Stimulated activated effector memory CD8-positive, alpha-beta T cell treated with anti-CD3 and anti-CD28 coated beads, Interleukin-12 subunit alpha, Interleukin-12 subunit beta, amount 100 ng/mL, for 72 hours (primary cell): ENCODE data around the gene CBLIF.
A peak's percentile ranks its signal among the peaks of the same experiment; 100 is the strongest.
"Not testable (repeated sequence)": the region's sequence is repeated elsewhere in the genome, so short reads cannot be mapped to it uniquely, and the experiment has no call there.

ENCODE experiments used
- ATAC-seq: fragments of 150-1000 bp; cut with Tn5 transposase; 2 replicates; pipeline ENCODE4 v1.10.0; 2021
- DNase-seq, 2 donors: peaks; one replicate each; pipeline ENCODE4 v3.0.0; 2021 to 2022; ENCODE audit warnings: low spot score in 2 of 2
- H3K27ac Mint-ChIP-seq: one replicate; pipeline ENCODE4 v1.8.0; 2022; ENCODE audit warnings: mild to moderate bottlenecking, mixed read lengths
- H3K36me3 Mint-ChIP-seq: one replicate; pipeline ENCODE4 v1.8.0; 2022; ENCODE audit warnings: mild to moderate bottlenecking, mixed read lengths
- H3K4me1 Mint-ChIP-seq: one replicate; pipeline ENCODE4 v1.8.0; 2022; ENCODE audit warnings: mixed read lengths
- H3K4me3 Mint-ChIP-seq: one replicate; pipeline ENCODE4 v1.8.0; 2022; ENCODE audit warnings: mild to moderate bottlenecking, mixed read lengths
- H3K9me3 Mint-ChIP-seq: one replicate; pipeline ENCODE4 v1.8.0; 2022; ENCODE audit warnings: mixed read lengths

CBLIF gene

GRCh38 chr11:59816434-59816833, 28.9 kb downstream of the CBLIF start:
- not testable (repeated sequence) for H3K9me3 Mint-ChIP-seq, H3K27ac Mint-ChIP-seq, ATAC-seq, H3K36me3 Mint-ChIP-seq, DNase-seq, H3K4me3 Mint-ChIP-seq, H3K4me1 Mint-ChIP-seq

- peaks cover 6% of the 10 kb centered on the region for H3K4me1 Mint-ChIP-seq
- no peak overlapping the region for H3K27ac Mint-ChIP-seq
- H3K36me3 Mint-ChIP-seq = peaks cover 2% of the 10 kb centered on the region
- peaks cover 2% of the 10 kb centered on the region for H3K9me3 Mint-ChIP-seq
- H3K4me3 Mint-ChIP-seq = no peak overlapping the region
- no peak for ATAC-seq
- DNase-seq = no peak
These were observed 29.5 kb downstream of the CBLIF start for GRCh38 chr11:59815754-59816153.

- H3K4me1 Mint-ChIP-seq = peaks cover 6% of the 10 kb centered on the region
- H3K27ac Mint-ChIP-seq = peak overlapping the region; percentile 8
These were observed 31.3 kb downstream of the CBLIF start for GRCh38 chr11:59814021-59814420.

GRCh38 chr11:59813364-59813763, 31.9 kb downstream of the CBLIF start:
- DNase-seq = no peak
- Mint-ChIP-seq H3K4me1 (peaks cover 6% of the 10 kb centered on the region), H3K36me3 (peaks cover 19% of the 10 kb centered on the region), H3K27ac (no peak overlapping the region), H3K4me3 (no peak overlapping the region), H3K9me3 (peaks cover 2% of the 10 kb centered on the region)
- no peak for ATAC-seq

More at GRCh38 chr11:59814021-59814420, 31.3 kb downstream of the CBLIF start:
- ATAC-seq = no peak
- Mint-ChIP-seq H3K9me3 (peaks cover 2% of the 10 kb centered on the region), H3K4me3 (peak overlapping the region; percentile 3), H3K36me3 (peaks cover 12% of the 10 kb centered on the region)
- no peak for DNase-seq

- Mint-ChIP-seq H3K4me3 (no peak overlapping the region), H3K36me3 (peaks cover 30% of the 10 kb centered on the region), H3K4me1 (peaks cover 6% of the 10 kb centered on the region), H3K9me3 (peaks cover 2% of the 10 kb centered on the region), H3K27ac (no peak overlapping the region)
- no peak for ATAC-seq
- DNase-seq = no peak
These were observed 33.1 kb downstream of the CBLIF start for GRCh38 chr11:59812220-59812619.

GRCh38 chr11:59810911-59811259, 34.4 kb downstream of the CBLIF start:
- DNase-seq = no peak
- Mint-ChIP-seq H3K27ac (peak overlapping the region; percentile 92), H3K9me3 (peaks cover 2% of the 10 kb centered on the region), H3K4me3 (peak overlapping the region; percentile 91), H3K4me1 (peaks cover 12% of the 10 kb centered on the region), H3K36me3 (peaks cover 44% of the 10 kb centered on the region)
- no peak for ATAC-seq

GRCh38 chr11:59810189-59810910, 34.9 kb downstream of the CBLIF start, which contains the start of gene MRPL16:
MRPL16 (minus strand) TSS chr11:59810778; CDS start chr11:59810658, 120 bp downstream.
- Mint-ChIP-seq H3K4me1 (peaks cover 12% of the 10 kb centered on the region), H3K4me3 (peak within 1 kb of the TSS; percentile 91), H3K9me3 (peaks cover 2% of the 10 kb centered on the region), H3K36me3 (peaks cover 49% of the 10 kb centered on the region), H3K27ac (peak within 1 kb of the TSS; percentile 92)
- peak; percentile 74 to 93 for DNase-seq
- ATAC-seq = peak; percentile 100

- Mint-ChIP-seq H3K4me1 (peaks cover 12% of the 10 kb centered on the region), H3K36me3 (peaks cover 76% of the 10 kb centered on the region), H3K4me3 (no peak overlapping the region), H3K9me3 (peaks cover 2% of the 10 kb centered on the region), H3K27ac (peak overlapping the region; percentile 43)
- ATAC-seq = no peak
- no peak for DNase-seq
These were observed 38.2 kb downstream of the CBLIF start for GRCh38 chr11:59807047-59807610.

- H3K9me3 Mint-ChIP-seq = no peaks in the 10 kb centered on the region
- ATAC-seq = no peak
- no peak for DNase-seq
- no peak overlapping the region for H3K27ac Mint-ChIP-seq
- peaks cover 65% of the 10 kb centered on the region for H3K36me3 Mint-ChIP-seq
- H3K4me1 Mint-ChIP-seq = peaks cover 6% of the 10 kb centered on the region
- H3K4me3 Mint-ChIP-seq = no peak overlapping the region
These were observed 41.2 kb downstream of the CBLIF start for GRCh38 chr11:59804061-59804460.

GRCh38 chr11:59802639-59803176, 42.6 kb downstream of the CBLIF start:
- no peaks in the 10 kb centered on the region for H3K9me3 Mint-ChIP-seq
- peak; percentile 78 for ATAC-seq
- H3K4me1 Mint-ChIP-seq = peaks cover 6% of the 10 kb centered on the region
- DNase-seq = peak in 1 of 2 donors; percentile 15
- H3K27ac Mint-ChIP-seq = no peak overlapping the region
- peaks cover 56% of the 10 kb centered on the region for H3K36me3 Mint-ChIP-seq
- no peak overlapping the region for H3K4me3 Mint-ChIP-seq

GRCh38 chr11:59801981-59802638, 43.2 kb downstream of the CBLIF start:
- DNase-seq (no peak), ATAC-seq (peak; percentile 37)
- Mint-ChIP-seq H3K36me3 (peaks cover 55% of the 10 kb centered on the region), H3K4me1 (peaks cover 5% of the 10 kb centered on the region), H3K27ac (no peak overlapping the region), H3K9me3 (no peaks in the 10 kb centered on the region), H3K4me3 (no peak overlapping the region)

GRCh38 chr11:59801160-59801706, 44.1 kb downstream of the CBLIF start:
- H3K4me1 Mint-ChIP-seq = no peaks in the 10 kb centered on the region
- DNase-seq = no peak

GRCh38 chr11:59800390-59801025, 44.8 kb downstream of the CBLIF start:
- no peak for DNase-seq
- Mint-ChIP-seq H3K36me3 (peaks cover 43% of the 10 kb centered on the region), H3K4me3 (no peak overlapping the region), H3K9me3 (no peaks in the 10 kb centered on the region), H3K4me1 (no peaks in the 10 kb centered on the region), H3K27ac (peak overlapping the region; percentile 67)
- no peak for ATAC-seq

More at GRCh38 chr11:59801160-59801706, 44.1 kb downstream of the CBLIF start:
- no peak for ATAC-seq
- Mint-ChIP-seq H3K27ac (peak overlapping the region; percentile 67), H3K9me3 (no peaks in the 10 kb centered on the region), H3K4me3 (no peak overlapping the region), H3K36me3 (peaks cover 49% of the 10 kb centered on the region)

- Mint-ChIP-seq H3K4me3 (no peak overlapping the region), H3K9me3 (no peaks in the 10 kb centered on the region), H3K36me3 (peaks cover 48% of the 10 kb centered on the region), H3K27ac (no peak overlapping the region), H3K4me1 (no peaks in the 10 kb centered on the region)
- DNase-seq (no peak), ATAC-seq (no peak)
These were observed 50.9 kb downstream of the CBLIF start for GRCh38 chr11:59794417-59794816.

- DNase-seq (no peak), ATAC-seq (no peak)
- peaks cover 8% of the 10 kb centered on the region for H3K4me1 Mint-ChIP-seq
- H3K27ac Mint-ChIP-seq = no peak overlapping the region
- no peaks in the 10 kb centered on the region for H3K9me3 Mint-ChIP-seq
- peaks cover 47% of the 10 kb centered on the region for H3K36me3 Mint-ChIP-seq
- no peak overlapping the region for H3K4me3 Mint-ChIP-seq
These were observed 52.8 kb downstream of the CBLIF start for GRCh38 chr11:59792507-59792906.
